ENCODE measurements around the gene KRTAP5-10.

- TF ChIP-seq CTCF (IDR thresholded peaks at IDR 0.05; ENCODE audit: low read length) (no peak), EZH2phosphoT487 (IDR thresholded peaks at IDR 0.05; ENCODE audit: low read length) (no peak), EZH2 (optimal IDR thresholded peaks at IDR 0.05; ENCODE audit: low read depth, low read length) (no peak)
Measured at GRCh38 chr11:71542879-71543777, 22.2 kb upstream of the KRTAP5-10 start.

Measured in MM.1S (cell line).